IMR-90 (cell line): Measurements from ENCODE around the gene LILRB2. TPM values are rescaled to one million over a fixed set of nuclear protein-coding genes. Genes with fewer than 3 reads are reported as not detected.

ENCODE experiments used
- ATAC-seq: fragments of 200-7000 bp; cut with Tn5 transposase; 2 replicates; pipeline ENCODE4 v1.9.1; 2020; ENCODE audit warnings: low read depth, mild to moderate bottlenecking, moderate library complexity
- BruUV-seq: library from RNA; stranded (reverse); fragments of 400-500 nt; replicated peaks from 2 replicates; lab custom pipeline; 2021; lab: Mats Ljungman, UMichigan
- CTCF ChIA-PET: fragments of 300-600 bp; formaldehyde crosslinking; extraction: SDS; loops from one replicate; lab custom pipeline; 2021; ENCODE audit warnings: antibody characterized with exemption; lab: Yijun Ruan, JAX
- POLR2A ChIA-PET: fragments of 300-600 bp; sonication (Branson Sonifier 250); formaldehyde crosslinking; loops from one replicate; lab custom pipeline; 2022; ENCODE audit warnings: antibody characterized with exemption; ENCODE audit not compliant: unreplicated experiment; lab: Charles Lee
- DNase-seq: peaks from one replicate; pipeline ENCODE4 v3.0.0; 2013
- H2AFZ ChIP-seq: replicated peaks from 2 replicates; pipeline ENCODE3; 2013; ENCODE audit warnings: low read length, mild to moderate bottlenecking; ENCODE audit not compliant: poor library complexity
- H2AK5ac ChIP-seq: 2 replicates; pipeline ENCODE4 v1.6.1; 2013; ENCODE audit warnings: low read depth, low read length, inconsistent platforms
- H2AK9ac ChIP-seq: replicated peaks from 2 replicates; pipeline ENCODE3; 2013; ENCODE audit warnings: mild to moderate bottlenecking, low read depth, low read length, moderate library complexity; ENCODE audit not compliant: poor library complexity
- H2BK120ac ChIP-seq: 2 replicates; pipeline ENCODE4 v1.6.1; 2013; ENCODE audit warnings: low read depth, low read length, inconsistent platforms
- H2BK15ac ChIP-seq: 3 replicates; pipeline ENCODE4 v1.6.1; 2013; ENCODE audit warnings: low read depth, low read length, inconsistent platforms
- H2BK20ac ChIP-seq: 2 replicates; pipeline ENCODE4 v1.6.1; 2013; ENCODE audit warnings: low read depth, mild to moderate bottlenecking, inconsistent platforms, low read length, moderate library complexity
- H2BK5ac ChIP-seq: 2 replicates; pipeline ENCODE4 v1.6.1; 2013; ENCODE audit warnings: mild to moderate bottlenecking, low read depth, low read length, inconsistent platforms; ENCODE audit not compliant: poor library complexity, severe bottlenecking
- H3K14ac ChIP-seq: replicated peaks from 2 replicates; pipeline ENCODE4 v1.6.1; 2013; ENCODE audit warnings: low read depth, low read length, inconsistent platforms
- H3K18ac ChIP-seq: 2 replicates; pipeline ENCODE4 v1.6.1; 2013; ENCODE audit warnings: low read depth, low read length, control low read depth
- H3K23ac ChIP-seq: 2 replicates; pipeline ENCODE4 v1.6.1; 2013; ENCODE audit warnings: low read depth, low read length, inconsistent platforms
- H3K27ac ChIP-seq: 2 replicates; pipeline ENCODE4 v1.5.1; 2013; ENCODE audit warnings: mild to moderate bottlenecking, control low read depth, low read length; ENCODE audit not compliant: insufficient read depth
- H3K27me3 ChIP-seq: 2 replicates; pipeline ENCODE4 v1.6.1; 2013; ENCODE audit warnings: low read length; ENCODE audit not compliant: control insufficient read depth, insufficient read depth
- H3K36me3 ChIP-seq: 2 replicates; pipeline ENCODE4 v1.6.1; 2013; ENCODE audit warnings: low read length, mixed read lengths; ENCODE audit not compliant: control insufficient read depth, insufficient read depth
- H3K4ac ChIP-seq: 2 replicates; pipeline ENCODE4 v1.6.1; 2013; ENCODE audit warnings: low read depth, low read length, inconsistent platforms
- H3K4me1 ChIP-seq: 2 replicates; pipeline ENCODE4 v1.6.1; 2013; ENCODE audit warnings: low read length, mixed read lengths; ENCODE audit not compliant: control insufficient read depth, insufficient read depth
- H3K4me2 ChIP-seq: 2 replicates; pipeline ENCODE4 v1.6.1; 2013; ENCODE audit warnings: low read depth, mild to moderate bottlenecking, control low read depth, low read length, moderate library complexity
- H3K4me3 ChIP-seq: 2 replicates; pipeline ENCODE4 v1.5.1; 2013; ENCODE audit warnings: low read depth, mild to moderate bottlenecking, control low read depth, low read length, moderate library complexity; ENCODE audit not compliant: insufficient read depth
- H3K56ac ChIP-seq: 2 replicates; pipeline ENCODE4 v1.6.1; 2013; ENCODE audit warnings: low read length, inconsistent platforms; ENCODE audit not compliant: insufficient read depth; ENCODE audit errors: extremely low read depth
- H3K79me1 ChIP-seq, 2 experiments: 2 replicates each; pipeline ENCODE4 v1.6.1; 2013; ENCODE audit warnings: low read length in 2 of 2, inconsistent platforms in 1 of 2, low read depth in 1 of 2
- H3K9ac ChIP-seq: 2 replicates; pipeline ENCODE4 v1.6.1; 2013; ENCODE audit warnings: low read depth, low read length, control low read depth
- H3K9me1 ChIP-seq: 2 replicates; pipeline ENCODE4 v1.6.1; 2013; ENCODE audit warnings: low read length, inconsistent platforms; ENCODE audit not compliant: insufficient read depth
- H3K9me3 ChIP-seq: 2 replicates; pipeline ENCODE4 v1.6.1; 2013; ENCODE audit warnings: low read length; ENCODE audit not compliant: control insufficient read depth, insufficient read depth
- H4K20me1 ChIP-seq: 2 replicates; pipeline ENCODE4 v1.6.1; 2013; ENCODE audit warnings: low read length, inconsistent platforms; ENCODE audit not compliant: insufficient read depth
- H4K5ac ChIP-seq: 2 replicates; pipeline ENCODE4 v1.6.1; 2013; ENCODE audit warnings: mild to moderate bottlenecking, low read depth, low read length, control low read depth
- H4K8ac ChIP-seq, 2 experiments: 2 replicates each; pipeline ENCODE4 v1.6.1; 2013; ENCODE audit warnings: low read depth in 2 of 2, low read length in 2 of 2, control low read depth in 1 of 2, inconsistent platforms in 1 of 2
- H4K91ac ChIP-seq: 2 replicates; pipeline ENCODE4 v1.6.1; 2013; ENCODE audit warnings: low read depth, low read length, inconsistent platforms; ENCODE audit not compliant: insufficient read depth
- BHLHE40 ChIP-seq: fragments of 150-350 bp; IDR thresholded peaks from 2 replicates; pipeline ENCODE4 v1.6.1; 2016; ENCODE audit warnings: mild to moderate bottlenecking, low read depth, low read length
- CEBPB ChIP-seq: IDR thresholded peaks from 2 replicates; pipeline ENCODE4 v1.6.1; 2012; ENCODE audit warnings: low read depth, low read length, improper control_type of control experiment
- CHD1 ChIP-seq: IDR thresholded peaks from 2 replicates; pipeline ENCODE4 v1.6.1; 2012; ENCODE audit warnings: low read depth, low read length, improper control_type of control experiment
- CTCF ChIP-seq: conservative IDR thresholded peaks from 2 replicates; pipeline ENCODE4 v1.5.1; 2012; ENCODE audit warnings: mild to moderate bottlenecking, low read depth, low read length, improper control_type of control experiment
- ELK1 ChIP-seq: fragments of 150-350 bp; IDR thresholded peaks from 2 replicates; pipeline ENCODE4 v1.6.1; 2016; ENCODE audit warnings: low read depth, mild to moderate bottlenecking, low read length, moderate library complexity, borderline replicate concordance
- FOS ChIP-seq: fragments of 150-350 bp; IDR thresholded peaks from 2 replicates; pipeline ENCODE4 v1.6.1; 2016; ENCODE audit warnings: low read depth, low read length
- MAFK ChIP-seq: IDR thresholded peaks from 2 replicates; pipeline ENCODE4 v1.6.1; 2012; ENCODE audit warnings: low read depth, low read length, improper control_type of control experiment
- MAZ ChIP-seq: IDR thresholded peaks from 2 replicates; pipeline ENCODE4 v1.6.1; 2012; ENCODE audit warnings: low read depth, mild to moderate bottlenecking, low read length, improper control_type of control experiment, moderate library complexity, borderline replicate concordance
- MXI1 ChIP-seq: IDR thresholded peaks from 2 replicates; pipeline ENCODE4 v1.6.1; 2012; ENCODE audit warnings: low read depth, mild to moderate bottlenecking, low read length, moderate library complexity, borderline replicate concordance
- NFE2L2 ChIP-seq: fragments of 150-350 bp; IDR thresholded peaks from 2 replicates; pipeline ENCODE4 v1.6.1; 2016; ENCODE audit warnings: low read depth, mild to moderate bottlenecking, low read length
- RAD21 ChIP-seq: IDR thresholded peaks from 2 replicates; pipeline ENCODE4 v1.6.1; 2012; ENCODE audit warnings: low read length, improper control_type of control experiment
- RFX5 ChIP-seq: IDR thresholded peaks from 2 replicates; pipeline ENCODE4 v1.8.0; 2012; ENCODE audit warnings: low read depth, mild to moderate bottlenecking, low read length, moderate library complexity
- SMC3 ChIP-seq: fragments of 150-350 bp; IDR thresholded peaks from 2 replicates; pipeline ENCODE4 v1.6.1; 2016; ENCODE audit warnings: low read depth, mild to moderate bottlenecking, antibody characterized with exemption, low read length, moderate library complexity
- WGBS, 2 experiments: methylation state at CpG; one replicate each; pipeline versions ENCODE4 v1.1.5 to v1.1.7; 2013; ENCODE audit warnings: missing lambda C conversion rate in 2 of 2; ENCODE audit not compliant: insufficient read length in 1 of 2; ENCODE audit errors: extremely low coverage in 2 of 2; 5-methylcytosine and 5-hydroxymethylcytosine counted together
- dilution Hi-C: fragments of 300-500 bp; cut with HindIII; formaldehyde crosslinking; loops from one replicate; pipeline ENCODE4 v1.14.3; 2018; ENCODE audit warnings: low sequenced_read_pairs; ENCODE audit not compliant: unreplicated experiment
- in situ Hi-C: fragments of 300-500 bp; cut with MboI; formaldehyde crosslinking; loops from 3 replicates; pipeline ENCODE4 v1.14.3; 2019; ENCODE audit warnings: low sequenced_read_pairs, inconsistent platforms, mixed read lengths
- intact Hi-C: fragments of 100-400 bp; cut with micrococcal nuclease; formaldehyde crosslinking; loops from 2 replicates; pipeline ENCODE4 v1.10.0; 2022
- polyA plus RNA-seq, 3 experiments: library from polyadenylated mRNA; depleted of rRNA; stranded (reverse); fragments of >200 nt; gene quantifications; 2 replicates each; pipeline ENCODE4 v1.2.3, GENCODE V29; 2012; ENCODE audit warnings: low replicate concordance in 1 of 3
- total RNA-seq: library from RNA; depleted of rRNA; stranded (reverse); fragments of >200 nt; gene quantifications from 2 replicates; pipeline ENCODE4 v1.2.3, GENCODE V29; 2012
- TF ChIP-seq, protein P1 (sequence below): fragments of 150-350 bp; IDR thresholded peaks from 2 replicates; pipeline ENCODE4 v1.6.1; 2017; ENCODE audit warnings: mild to moderate bottlenecking, antibody characterized with exemption, low read length, low read depth

LILRB2 gene
- total and polyA plus RNA-seq, 2 of the 4 experiments (the other 2 are of a cell fraction): not detected

- Histone ChIP-seq H2AK9ac (no peak overlapping the region), H3K9me3 (0 out of 2 replicates have a peak, but pooled peaks cover 1% of the 10 kb centered on the region), H2BK120ac (no peak overlapping the region), H3K23ac (no peak overlapping the region), H2BK20ac (no peak overlapping the region), H3K36me3 (no peaks in the 10 kb centered on the region), H3K27me3 (no peaks in the 10 kb centered on the region), H3K4me1 (no peaks in the 10 kb centered on the region), H4K91ac (no peak overlapping the region), H2AFZ (no peak overlapping the region), H3K79me1 (no peaks in the 10 kb centered on the region), H4K5ac (no peak overlapping the region), H4K8ac (no peak overlapping the region), H2AK5ac (no peak overlapping the region), H2BK5ac (no peak overlapping the region), H3K27ac (no peak overlapping the region), H2BK15ac (no peak overlapping the region), H3K18ac (no peak overlapping the region), H3K4ac (no peak overlapping the region), H3K4me3 (no peak overlapping the region), H3K14ac (no peak overlapping the region), H3K9ac (no peak overlapping the region), H3K56ac (no peak overlapping the region), H3K9me1 (no peaks in the 10 kb centered on the region), H4K20me1 (no peaks in the 10 kb centered on the region), H3K4me2 (no peak overlapping the region)
- no peak for ATAC-seq
- TF ChIP-seq MXI1: no peak
- TF ChIP-seq FOS: no peak
- TF ChIP-seq NFE2L2: no peak
- TF ChIP-seq RAD21: no peak
- TF ChIP-seq SMC3: no peak
- TF ChIP-seq, protein P1, sequence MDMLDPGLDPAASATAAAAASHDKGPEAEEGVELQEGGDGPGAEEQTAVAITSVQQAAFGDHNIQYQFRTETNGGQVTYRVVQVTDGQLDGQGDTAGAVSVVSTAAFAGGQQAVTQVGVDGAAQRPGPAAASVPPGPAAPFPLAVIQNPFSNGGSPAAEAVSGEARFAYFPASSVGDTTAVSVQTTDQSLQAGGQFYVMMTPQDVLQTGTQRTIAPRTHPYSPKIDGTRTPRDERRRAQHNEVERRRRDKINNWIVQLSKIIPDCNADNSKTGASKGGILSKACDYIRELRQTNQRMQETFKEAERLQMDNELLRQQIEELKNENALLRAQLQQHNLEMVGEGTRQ: no peak
- TF ChIP-seq ELK1: no peak
- TF ChIP-seq RFX5: no peak
- no peak for TF ChIP-seq CEBPB
- TF ChIP-seq CHD1: no peak
- TF ChIP-seq CTCF: no peak
- TF ChIP-seq BHLHE40: no peak
- no peak for TF ChIP-seq MAFK
- TF ChIP-seq MAZ: no peak
- ChIA-PET CTCF (no interaction called here), POLR2A (no interaction called here)
- dilution Hi-C loops (no loop called here), in situ Hi-C loops (loop anchor here (5.0 kb wide), 1 partner anchor 279 kb away; no protein-coding TSS in a partner anchor), intact Hi-C loops (no loop called here)
- no peak for DNase-seq
- BruUV-seq: no TSS peak
- no CpG with 5 or more reads among the region's 4 CpGs for WGBS, 2 experiments
Observed at GRCh38 chr19:54298357-54299125, 17.6 kb upstream of the LILRB2 start.
